Mucosa of descending colon (tissue), 3 donors: Measurements from ENCODE around the gene KLF11. TPM values are rescaled to one million over a fixed set of nuclear protein-coding genes. Genes with fewer than 3 reads are reported as not detected.
"Not testable (repeated sequence)": the region's sequence is repeated elsewhere in the genome, so short reads cannot be mapped to it uniquely, and the experiment has no call there.

Experiments
- ATAC-seq: fragments of 200-7000 bp; cut with Tn5 transposase; one replicate; pipeline ENCODE4 v1.9.1; 2020; ENCODE audit warnings: mild to moderate bottlenecking, moderate library complexity
- DNase-seq, 3 donors: peaks; one replicate each; pipeline ENCODE4 v3.0.0-alpha.2; 2020
- H3K36me3 ChIP-seq: fragments of 200-600 bp; one replicate; pipeline ENCODE4 v1.8.0; 2021; ENCODE audit warnings: low read depth, mild to moderate bottlenecking
- H3K4me1 ChIP-seq: fragments of 200-600 bp; one replicate; pipeline ENCODE4 v1.8.0; 2021; ENCODE audit warnings: low read depth, mild to moderate bottlenecking
- H3K4me3 ChIP-seq: fragments of 200-600 bp; one replicate; pipeline ENCODE4 v1.8.0; 2021; ENCODE audit warnings: mild to moderate bottlenecking
- H3K9me3 ChIP-seq: fragments of 200-600 bp; one replicate; pipeline ENCODE4 v1.8.0; 2021; ENCODE audit warnings: mild to moderate bottlenecking
- CTCF ChIP-seq: fragments of 200-600 bp; IDR thresholded peaks from one replicate; pipeline ENCODE4 v1.8.0; 2022; ENCODE audit warnings: antibody characterized with exemption, mild to moderate bottlenecking
- intact Hi-C, 2 donors: fragments of 100-400 bp; cut with DNase I in 1 of 2; cut with micrococcal nuclease in 1 of 2; formaldehyde crosslinking; loops; one replicate each; pipeline versions ENCODE4 v1.11.0 to v1.11.1; 2022; cut with DNase I, micrococcal nuclease
- total RNA-seq, 3 donors: library from RNA; stranded (reverse); fragmentation: NEBNext Ultra II Directional in 2 of 3; extraction: Animal tissue kit (Norgen Biotek cat#: 25700) in 2 of 3; gene quantifications; one replicate each; pipeline versions ENCODE4 v1.2.1 to v1.2.4, GENCODE V29; 2021 to 2023
- donor health status: DM: no; HTN: no; CAD: no; lungs with moderate emphysema.
- donor health status: DM: no; HTN: no; CAD: no.
- donor health status: DM: no; HTN: yes; CAD: no.

Gene KLF11
- total RNA-seq, 3 donors from 2014 or later, result 5.9 to 34.7 (median 11.9) TPM

- ATAC-seq, result no peak
- no peaks in the 10 kb centered on the region for H3K9me3 ChIP-seq
- H3K4me3 ChIP-seq, result no peak overlapping the region
- no peaks in the 10 kb centered on the region for H3K36me3 ChIP-seq
- intact Hi-C loops, result no loop called here
- TF ChIP-seq CTCF, result no peak
- peaks cover 2% of the 10 kb centered on the region for H3K4me1 ChIP-seq
- DNase-seq, result peak in 1 of 3 donors; percentile 27
Measured at GRCh38 chr2:10007435-10007834, 35.9 kb upstream of the KLF11 start.

GRCh38 chr2:10007921-10008808, 35.2 kb upstream of the KLF11 start:
- intact Hi-C loops, result no loop called here
- peak in 1 of 3 donors; percentile 39 for DNase-seq
- ATAC-seq, result no peak

GRCh38 chr2:10008809-10009176, 34.6 kb upstream of the KLF11 start:
- no peak for TF ChIP-seq CTCF
- Histone ChIP-seq H3K36me3 (no peaks in the 10 kb centered on the region), H3K9me3 (no peaks in the 10 kb centered on the region), H3K4me3 (no peak overlapping the region), H3K4me1 (peaks cover 2% of the 10 kb centered on the region)
- peak in 1 of 3 donors; percentile 7 for DNase-seq
- intact Hi-C loops, result no loop called here
- no peak for ATAC-seq

More at GRCh38 chr2:10007921-10008808, 35.2 kb upstream of the KLF11 start:
- Histone ChIP-seq H3K4me1 (peaks cover 2% of the 10 kb centered on the region), H3K36me3 (no peaks in the 10 kb centered on the region), H3K4me3 (no peak overlapping the region), H3K9me3 (no peaks in the 10 kb centered on the region)
- no peak for TF ChIP-seq CTCF

- TF ChIP-seq CTCF, result no peak
- Histone ChIP-seq H3K4me3 (no peak overlapping the region), H3K4me1 (peaks cover 2% of the 10 kb centered on the region), H3K9me3 (no peaks in the 10 kb centered on the region), H3K36me3 (no peaks in the 10 kb centered on the region)
- intact Hi-C loops, result no loop called here
- no peak for ATAC-seq
- peak in 1 of 3 donors; percentile 22 for DNase-seq
Measured at GRCh38 chr2:10009271-10009810, 34.0 kb upstream of the KLF11 start.

- peak; percentile 40 for ATAC-seq
- H3K4me1 ChIP-seq, result peaks cover 2% of the 10 kb centered on the region
- intact Hi-C loops, result no loop called here
- H3K36me3 ChIP-seq, result no peaks in the 10 kb centered on the region
- H3K4me3 ChIP-seq, result no peak overlapping the region
- TF ChIP-seq CTCF, result no peak
- no peaks in the 10 kb centered on the region for H3K9me3 ChIP-seq
- peak; percentile 47 to 66 (median 53) for DNase-seq
Measured at GRCh38 chr2:10009811-10010781, 33.3 kb upstream of the KLF11 start.

GRCh38 chr2:10010861-10011605, 32.3 kb upstream of the KLF11 start:
- H3K4me1 ChIP-seq, H3K4me3 ChIP-seq, intact Hi-C loops, H3K9me3 ChIP-seq, H3K36me3 ChIP-seq, ATAC-seq: not testable (repeated sequence)
- peak in 1 of 3 donors; percentile 44 for DNase-seq

- ATAC-seq, H3K4me3 ChIP-seq, H3K36me3 ChIP-seq, H3K4me1 ChIP-seq, H3K9me3 ChIP-seq, intact Hi-C loops: not testable (repeated sequence)
- peak in 1 of 3 donors; percentile 55 for DNase-seq
Measured at GRCh38 chr2:10011606-10012325, 31.6 kb upstream of the KLF11 start.
